ENCODE data around the gene NSUN4. TPM values are rescaled to one million over a fixed set of nuclear protein-coding genes. Genes with fewer than 3 reads are reported as not detected.

The NSUN4 gene
- total RNA-seq, 2 experiments from 2014 or later, result 28.5 to 29.3 TPM

DNA sequence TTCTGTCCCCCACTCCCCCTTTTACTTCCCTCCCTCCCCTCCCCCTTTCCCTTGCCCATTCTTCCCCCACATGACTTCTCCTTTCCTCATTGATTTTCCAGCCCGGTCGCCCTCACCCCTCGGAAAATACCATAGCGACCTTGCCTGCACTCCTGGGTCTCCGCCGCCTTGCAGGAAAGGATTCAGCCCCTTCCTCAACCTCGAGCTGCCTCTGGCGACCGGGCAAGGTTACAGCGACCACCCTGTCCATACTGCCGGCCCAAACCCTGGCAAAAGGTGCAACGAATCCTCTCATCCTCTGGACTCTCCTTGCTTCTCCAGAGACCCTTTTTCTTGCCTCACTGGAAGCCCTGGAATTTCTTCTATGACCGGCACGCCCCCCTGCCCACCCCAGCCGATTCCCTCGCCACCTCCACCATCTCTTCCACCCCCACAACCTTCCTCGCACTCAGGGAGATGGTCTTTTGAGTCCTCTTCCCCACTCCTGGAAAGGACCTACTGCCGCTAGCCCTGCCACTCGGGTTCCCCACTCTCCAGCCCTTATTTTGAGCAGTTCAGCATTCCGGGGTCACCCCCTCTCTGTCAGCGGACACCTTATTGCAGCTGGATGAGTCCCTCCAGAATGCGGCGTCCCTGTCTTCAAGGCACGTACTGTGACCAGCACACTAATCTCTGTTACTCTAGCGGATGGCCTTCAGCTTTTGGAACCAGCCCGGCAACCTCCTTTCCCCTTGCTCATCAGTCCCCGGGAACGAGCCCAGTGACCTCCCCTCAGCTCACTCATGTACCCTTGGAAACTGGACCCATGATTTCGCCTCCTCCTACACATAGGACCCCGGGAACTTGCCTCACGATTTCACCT lies 846 bp downstream of the NSUN4 start:
- no peak for TF ChIP-seq CTCF (IDR thresholded peaks at IDR 0.05)
- ChIA-PET CTCF (interaction anchor here (0.8 to 2.5 kb wide), 12 partner anchors 9 to 86 kb away, joined by 3 to 7 read pairs (median 3); partner anchors contain the start of gene UQCRH), POLR2A (interaction anchor here (0.6 to 3.3 kb wide), 12 partner anchors 11 to 158 kb away, joined by 3 to 34 read pairs (median 4); partner anchors contain the start of genes LRRC41, RAD54L and UQCRH)
- ATAC-seq (no peak), DNase-seq (no peak)
- peak overlapping the region; percentile 99 for H3K27ac Mint-ChIP-seq
- intact Hi-C loops (cut with micrococcal nuclease), result loop anchor here (5.0 kb wide), 1 partner anchor 39 kb away; the partner anchor contains the start of genes LRRC41 and UQCRH
- no peaks in the 10 kb centered on the region for H3K27me3 Mint-ChIP-seq
- peaks cover 47% of the 10 kb centered on the region for H3K4me1 Mint-ChIP-seq (ENCODE audit: low read depth)
- peak overlapping the region; percentile 100 for H3K4me3 Mint-ChIP-seq
- H3K9me3 Mint-ChIP-seq, result no peaks in the 10 kb centered on the region
- H3K36me3 Mint-ChIP-seq (ENCODE audit: low read depth), result peaks cover 42% of the 10 kb centered on the region

GRCh38 chr1:46342084-46342656 lies 1.6 kb downstream of the NSUN4 start:
- peak; percentile 19 for TF ChIP-seq CTCF (IDR thresholded peaks at IDR 0.05)
- H3K36me3 Mint-ChIP-seq (ENCODE audit: low read depth), result peaks cover 50% of the 10 kb centered on the region
- peak overlapping the region; percentile 99 for H3K27ac Mint-ChIP-seq
- ChIA-PET POLR2A (interaction anchor here (0.7 to 2.2 kb wide), 5 partner anchors 11 to 75 kb away, joined by 3 to 13 read pairs (median 5); partner anchors contain the start of gene UQCRH), CTCF (interaction anchor here (0.8 to 2.5 kb wide), 3 partner anchors 8 to 52 kb away, joined by 3 to 7 read pairs (median 3); no protein-coding TSS in a partner anchor)
- DNase-seq, result peak; percentile 30
- intact Hi-C loops (cut with micrococcal nuclease), result loop anchor here (5.0 kb wide), 1 partner anchor 40 kb away; the partner anchor contains the start of genes LRRC41 and UQCRH
- peaks cover 52% of the 10 kb centered on the region for H3K4me1 Mint-ChIP-seq (ENCODE audit: low read depth)
- H3K27me3 Mint-ChIP-seq, result no peaks in the 10 kb centered on the region
- no peak for ATAC-seq
- no peaks in the 10 kb centered on the region for H3K9me3 Mint-ChIP-seq
- H3K4me3 Mint-ChIP-seq, result peak overlapping the region; percentile 100

DNA sequence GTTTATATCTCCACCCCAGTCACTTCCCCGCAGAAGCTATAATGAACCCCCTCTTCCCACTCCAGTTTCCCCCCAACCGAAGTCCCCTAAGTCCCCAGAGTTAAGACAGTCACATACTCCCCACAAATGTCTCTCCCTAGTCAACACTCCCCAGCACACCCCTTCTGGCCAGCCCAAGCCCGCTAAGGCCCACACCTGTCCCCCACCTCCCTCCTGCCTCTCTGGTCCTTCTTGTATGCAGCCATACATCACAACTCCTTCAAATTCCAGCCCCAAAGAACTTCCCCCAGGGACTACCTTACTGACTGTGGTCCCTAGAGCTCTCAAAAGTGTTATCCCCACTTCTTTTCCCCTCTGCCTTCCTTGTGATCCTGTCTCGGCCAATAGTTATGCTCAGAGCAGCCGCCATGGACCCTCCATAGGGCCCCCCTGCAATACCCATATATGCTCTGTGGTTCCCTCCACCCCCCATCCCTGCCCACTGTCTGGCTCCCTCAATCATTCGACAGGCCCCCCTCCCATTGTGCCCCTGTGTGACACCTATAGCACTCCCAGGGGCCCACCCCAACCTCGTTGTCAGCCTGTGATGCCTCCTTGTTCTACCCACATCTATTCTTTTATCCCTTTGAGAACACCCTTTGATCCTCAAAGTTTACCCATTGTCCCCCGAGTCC lies 2.2 kb downstream of the NSUN4 start:
- TF ChIP-seq CTCF (IDR thresholded peaks at IDR 0.05), result no peak
- peak overlapping the region; percentile 100 for H3K4me3 Mint-ChIP-seq
- POLR2A ChIA-PET, result interaction anchor here (0.7 to 1.3 kb wide), 3 partner anchors 10 to 40 kb away, joined by 3 to 6 read pairs (median 4); partner anchors contain the start of gene UQCRH
- CTCF ChIA-PET, result interaction anchor here (1.3 kb wide), 1 partner anchor 8 kb away, joined by 3 read pairs; no protein-coding TSS in a partner anchor
- peak overlapping the region; percentile 99 for H3K27ac Mint-ChIP-seq
- H3K36me3 Mint-ChIP-seq (ENCODE audit: low read depth), result peaks cover 55% of the 10 kb centered on the region
- peaks cover 55% of the 10 kb centered on the region for H3K4me1 Mint-ChIP-seq (ENCODE audit: low read depth)
- intact Hi-C loops (cut with micrococcal nuclease), result loop anchor here (5.0 kb wide), 1 partner anchor 41 kb away; the partner anchor contains the start of genes LRRC41 and UQCRH
- no peaks in the 10 kb centered on the region for H3K27me3 Mint-ChIP-seq
- ATAC-seq (no peak), DNase-seq (no peak)
- H3K9me3 Mint-ChIP-seq, result no peaks in the 10 kb centered on the region

DNA sequence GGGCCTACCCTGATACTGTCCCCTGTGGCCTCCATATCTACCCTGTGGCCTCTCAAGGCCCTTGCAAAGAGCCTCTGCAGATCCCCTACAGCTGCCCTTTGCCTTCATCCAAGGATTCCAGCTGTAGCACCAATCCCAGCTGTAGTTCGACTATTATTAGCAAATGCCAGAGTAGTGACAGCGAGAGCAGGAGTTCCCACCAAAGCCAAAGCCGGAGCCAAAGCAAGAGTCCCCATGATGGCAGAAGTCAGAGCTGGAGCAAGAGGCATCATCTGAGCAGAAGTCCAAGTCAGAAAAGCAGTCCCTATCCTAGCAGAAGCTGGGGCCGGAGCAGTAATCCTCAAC lies 2.7 kb downstream of the NSUN4 start:
- Mint-ChIP-seq H3K27me3 (no peaks in the 10 kb centered on the region), H3K9me3 (no peaks in the 10 kb centered on the region), H3K4me3 (no peak overlapping the region), H3K27ac (peak overlapping the region; percentile 99), H3K36me3 (ENCODE audit: low read depth) (peaks cover 60% of the 10 kb centered on the region), H3K4me1 (ENCODE audit: low read depth) (peaks cover 58% of the 10 kb centered on the region)
- no peak for ATAC-seq
- no peak for TF ChIP-seq CTCF (IDR thresholded peaks at IDR 0.05)
- intact Hi-C loops (cut with micrococcal nuclease), result loop anchor here (5.0 kb wide), 1 partner anchor 41 kb away; the partner anchor contains the start of genes LRRC41 and UQCRH
- POLR2A ChIA-PET, result interaction anchor here (1.1 kb wide), 1 partner anchor 35 kb away, joined by 4 read pairs; no protein-coding TSS in a partner anchor
- no peak for DNase-seq
- CTCF ChIA-PET, result no interaction called here

Measured in activated CD8-positive, alpha-beta T cell treated with anti-CD3 and anti-CD28 coated beads for 36 hours (primary cell).